GM21737 (cell line): ENCODE data around the gene CFAP46.

ENCODE experiments used
- ATAC-seq: cut with Tn5 transposase; IDR thresholded peaks from one replicate; pipeline ENCODE4 v1.9.1; 2021; ENCODE audit warnings: mild to moderate bottlenecking, moderate library complexity; ENCODE audit not compliant: unreplicated experiment

CFAP46 gene

GRCh38 chr10:132942101-132943057 is at the start of gene CFAP46:
CFAP46 (minus strand) TSS chr10:132942570; CDS start chr10:132942484, 86 bp downstream.
- ATAC-seq: no peak

DNA sequence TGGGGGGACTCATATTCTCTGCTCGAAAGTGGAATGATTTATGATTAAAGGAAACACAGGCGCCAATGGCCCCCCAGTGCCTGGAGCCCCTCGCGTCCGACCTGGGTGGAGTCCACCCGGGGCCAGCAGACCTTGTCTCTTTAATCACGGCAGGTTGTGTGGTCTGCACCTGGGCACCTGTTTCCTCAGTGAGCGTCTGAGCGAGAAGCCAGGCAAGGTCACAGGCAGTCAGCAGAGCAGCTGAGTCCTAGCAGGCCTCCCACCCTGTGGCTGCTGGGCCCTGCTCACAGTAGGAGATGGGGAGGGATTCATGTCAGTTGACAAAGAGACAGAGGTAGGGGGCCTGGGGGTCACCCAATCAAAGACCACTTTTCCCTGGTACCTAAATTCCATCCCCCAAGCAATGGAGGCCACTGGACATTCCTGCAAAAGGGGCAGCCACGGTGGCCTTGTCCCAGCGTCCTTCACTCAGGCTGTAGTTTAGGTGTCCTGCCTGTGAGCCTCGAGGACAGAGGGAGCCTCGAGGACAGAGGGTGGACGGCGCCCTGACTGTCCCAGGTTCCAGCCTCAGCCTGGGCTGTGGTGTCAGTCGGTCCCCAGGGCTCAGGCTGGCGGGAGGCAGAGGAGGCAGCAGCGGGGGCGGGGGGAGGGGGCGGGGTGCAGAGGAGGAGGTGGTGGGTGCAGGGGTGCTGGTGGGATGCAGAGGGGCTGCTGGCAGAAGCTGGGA is 49.5 kb upstream of the CFAP46 start:
- ATAC-seq: no peak

DNA sequence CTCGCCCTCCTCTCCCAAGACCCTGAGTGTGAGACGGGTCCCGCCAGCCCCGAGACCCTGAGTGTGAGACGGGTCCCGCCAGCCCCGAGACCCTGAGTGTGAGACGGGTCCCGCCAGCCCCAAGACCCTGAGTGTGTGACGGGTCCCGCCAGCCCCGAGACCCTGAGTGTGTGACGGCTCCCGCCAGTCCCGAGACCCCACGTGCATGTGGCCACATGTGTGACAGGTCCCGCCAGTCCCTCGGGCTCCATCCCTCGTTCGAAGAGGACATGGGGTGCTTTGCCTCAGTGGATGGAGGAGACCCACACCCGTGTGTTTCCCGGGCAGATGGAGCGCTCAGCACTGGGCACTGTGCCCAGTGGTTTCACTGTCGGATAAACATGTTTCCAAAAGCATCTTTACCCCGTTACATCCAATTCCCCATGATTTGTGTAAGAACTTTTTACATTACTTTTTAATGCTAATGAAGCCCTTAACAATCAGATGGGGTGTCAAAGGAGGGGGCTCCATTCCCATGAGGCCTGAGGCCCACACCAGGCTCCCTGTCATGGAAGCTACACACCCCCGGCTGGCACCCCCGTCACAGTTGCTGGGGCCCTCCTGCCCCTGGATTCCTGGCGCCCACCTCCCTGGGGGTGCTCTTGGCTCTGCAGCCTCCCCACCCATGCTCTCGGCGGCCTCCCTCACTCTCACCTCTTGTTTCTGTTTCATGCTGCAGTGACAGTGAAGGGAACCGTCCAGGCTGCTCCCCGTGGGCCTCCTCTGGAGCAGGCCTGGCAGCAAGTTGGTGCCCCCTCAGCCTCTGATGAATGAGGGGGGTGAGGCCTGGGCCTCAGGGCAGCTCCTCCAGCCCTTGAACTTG is 48.5 kb upstream of the CFAP46 start:
- no peak for ATAC-seq

- no peak for ATAC-seq
These were observed 47.4 kb upstream of the CFAP46 start for GRCh38 chr10:132989476-132990415.

- ATAC-seq: no peak
These were observed 46.6 kb upstream of the CFAP46 start for GRCh38 chr10:132988988-132989387.

DNA sequence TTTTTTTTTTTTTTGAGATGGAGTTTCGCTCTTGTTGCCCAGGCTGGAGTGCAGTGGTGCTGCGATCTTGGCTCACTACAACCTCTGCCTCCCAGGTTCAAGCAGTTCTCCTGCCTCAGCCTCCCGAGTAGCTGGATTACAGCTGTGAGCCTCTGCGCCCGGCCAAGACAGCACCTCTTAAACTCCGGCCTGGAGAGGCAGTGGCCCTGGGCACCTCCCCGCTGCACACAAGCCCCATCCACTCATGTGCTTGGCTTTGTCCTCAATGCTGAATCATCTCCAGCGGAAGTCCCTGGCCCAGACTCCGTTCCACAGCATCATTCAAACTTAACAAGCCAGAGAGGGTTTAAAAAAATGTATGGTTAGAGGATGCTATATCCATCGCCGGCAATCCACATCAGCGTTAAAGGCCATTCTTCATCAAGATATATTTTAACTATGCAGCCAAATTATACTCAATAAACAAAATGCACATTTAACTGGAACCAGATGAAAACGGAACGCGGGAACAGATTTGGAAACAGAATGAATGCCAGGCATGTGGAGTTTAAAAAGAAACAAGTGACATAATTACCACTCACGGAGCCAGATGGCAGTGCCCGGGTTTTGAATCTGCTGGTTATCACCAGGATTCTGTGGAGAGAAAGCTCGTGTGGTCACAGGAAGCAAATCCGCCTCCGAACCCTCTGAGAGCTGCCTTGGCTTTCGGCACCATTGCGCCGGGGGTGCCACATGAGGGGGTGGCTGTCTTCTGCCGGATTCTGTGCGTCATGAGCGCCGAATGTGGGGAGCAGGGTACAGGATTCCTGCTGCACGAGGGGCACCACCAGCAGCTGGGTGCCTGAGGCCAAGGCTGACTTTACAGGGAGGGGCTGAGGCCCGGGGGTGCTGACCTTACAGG is 45.6 kb upstream of the CFAP46 start:
- ATAC-seq: no peak

DNA sequence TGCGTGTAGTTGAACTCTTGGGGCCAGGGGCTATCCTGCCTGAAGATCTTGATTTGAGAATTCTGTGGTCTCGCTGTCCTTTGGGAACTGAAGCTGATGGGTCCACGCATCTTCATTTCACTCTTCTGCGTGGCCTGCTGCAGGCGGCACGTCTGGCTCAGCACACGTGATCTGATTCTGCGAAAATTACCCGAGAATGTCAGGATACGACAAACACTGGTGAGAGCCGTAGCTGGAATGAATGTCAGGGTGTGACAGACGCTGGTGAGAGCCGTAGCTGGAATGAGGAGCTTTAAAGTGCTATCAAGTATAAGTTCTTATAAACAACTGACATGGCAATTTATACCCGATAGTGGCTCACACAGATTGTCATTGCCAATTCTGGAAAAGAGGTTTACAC is 44.6 kb upstream of the CFAP46 start:
- ATAC-seq: no peak

DNA sequence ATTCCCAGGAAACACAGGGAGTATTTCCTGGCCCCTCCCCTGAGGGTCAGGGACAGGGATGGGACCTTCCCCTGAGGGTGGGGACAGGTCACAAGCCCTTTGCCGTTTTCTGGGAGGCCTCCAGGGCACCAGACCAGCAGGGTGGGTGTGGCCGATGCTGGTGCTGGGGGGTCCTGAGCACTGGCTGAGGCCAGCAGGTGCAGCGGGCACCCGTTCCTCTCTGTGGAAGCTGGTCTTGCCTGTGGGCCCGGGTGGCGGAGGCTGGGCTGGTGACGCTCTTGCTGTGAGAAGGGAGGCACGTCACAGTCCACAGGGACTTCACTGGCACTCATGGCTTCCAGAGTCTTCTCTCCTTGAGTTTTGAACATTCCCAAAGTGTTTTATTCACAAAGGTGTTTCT is 44.2 kb upstream of the CFAP46 start:
- no peak for ATAC-seq

GRCh38 chr10:132986076-132986475 is 43.7 kb upstream of the CFAP46 start:
- no peak for ATAC-seq

DNA sequence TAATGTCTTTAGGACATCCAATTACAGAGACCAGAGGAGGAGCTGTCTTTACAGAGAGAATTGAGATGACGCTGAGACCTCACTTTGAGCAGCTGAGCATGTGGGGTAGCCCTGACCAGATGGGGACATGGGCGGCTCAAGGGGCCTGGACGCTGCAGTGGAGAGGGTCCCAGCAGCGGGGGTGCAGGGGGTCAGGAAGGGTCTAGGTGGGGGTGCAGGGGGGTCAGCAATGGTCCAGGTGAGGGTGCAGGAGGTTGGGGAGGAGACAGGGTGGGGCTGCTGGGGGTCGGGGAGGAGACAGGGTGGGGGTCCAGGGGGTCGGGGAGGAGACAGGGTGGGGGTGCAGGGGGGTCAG is 43.2 kb upstream of the CFAP46 start:
- no peak for ATAC-seq

DNA sequence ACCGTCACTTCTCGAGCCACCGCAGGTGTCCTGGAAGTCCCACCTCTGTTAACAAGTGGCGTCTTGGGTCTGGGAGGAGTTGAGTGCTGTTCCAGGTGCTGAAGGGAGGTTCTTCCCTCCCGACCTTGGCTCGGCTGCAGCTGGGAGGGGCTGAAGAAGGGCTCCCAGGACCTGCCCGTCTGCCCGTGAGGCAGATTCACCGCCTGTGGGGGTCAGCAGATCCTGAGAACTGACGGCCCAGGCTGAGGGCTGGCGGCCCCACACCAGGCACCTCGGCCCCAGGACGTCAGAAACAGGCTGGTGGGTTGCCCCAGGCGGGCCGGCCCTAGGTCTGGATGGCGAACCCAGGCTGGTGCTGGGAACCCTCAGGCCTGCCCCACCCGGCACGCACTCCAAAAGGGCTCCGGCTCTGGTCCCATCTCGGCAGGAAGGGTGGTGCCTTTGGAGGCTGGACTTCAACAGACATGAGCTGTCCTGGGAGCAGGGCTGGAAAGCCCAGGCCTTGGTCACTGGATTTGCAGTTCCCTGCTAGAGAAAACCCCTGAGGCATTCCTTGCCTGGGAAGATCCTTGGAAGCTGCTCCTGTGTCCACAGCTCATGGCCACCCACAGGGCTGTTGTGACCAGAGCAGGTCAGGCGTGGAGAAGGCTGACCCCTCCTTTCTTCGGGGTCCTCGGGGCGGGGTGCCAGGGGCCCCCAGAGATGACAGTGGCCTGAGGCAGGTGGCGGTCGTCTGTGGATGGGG is 42.6 kb upstream of the CFAP46 start:
- ATAC-seq: no peak

DNA sequence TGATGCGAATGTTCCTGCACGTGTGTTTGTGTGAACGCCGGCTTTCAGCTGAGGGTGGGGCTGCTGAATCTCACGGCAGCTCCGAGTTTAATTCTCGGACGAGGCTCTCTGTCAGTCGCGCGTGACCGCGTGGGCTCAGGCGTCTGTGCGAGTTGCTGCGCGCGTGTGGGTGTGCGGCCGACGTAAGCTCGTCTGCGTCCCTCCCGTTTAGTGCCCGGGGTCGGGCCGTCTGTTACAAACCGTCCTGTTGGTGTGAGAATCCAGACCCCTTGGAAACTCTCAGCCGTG is 41.6 kb upstream of the CFAP46 start:
- no peak for ATAC-seq

DNA sequence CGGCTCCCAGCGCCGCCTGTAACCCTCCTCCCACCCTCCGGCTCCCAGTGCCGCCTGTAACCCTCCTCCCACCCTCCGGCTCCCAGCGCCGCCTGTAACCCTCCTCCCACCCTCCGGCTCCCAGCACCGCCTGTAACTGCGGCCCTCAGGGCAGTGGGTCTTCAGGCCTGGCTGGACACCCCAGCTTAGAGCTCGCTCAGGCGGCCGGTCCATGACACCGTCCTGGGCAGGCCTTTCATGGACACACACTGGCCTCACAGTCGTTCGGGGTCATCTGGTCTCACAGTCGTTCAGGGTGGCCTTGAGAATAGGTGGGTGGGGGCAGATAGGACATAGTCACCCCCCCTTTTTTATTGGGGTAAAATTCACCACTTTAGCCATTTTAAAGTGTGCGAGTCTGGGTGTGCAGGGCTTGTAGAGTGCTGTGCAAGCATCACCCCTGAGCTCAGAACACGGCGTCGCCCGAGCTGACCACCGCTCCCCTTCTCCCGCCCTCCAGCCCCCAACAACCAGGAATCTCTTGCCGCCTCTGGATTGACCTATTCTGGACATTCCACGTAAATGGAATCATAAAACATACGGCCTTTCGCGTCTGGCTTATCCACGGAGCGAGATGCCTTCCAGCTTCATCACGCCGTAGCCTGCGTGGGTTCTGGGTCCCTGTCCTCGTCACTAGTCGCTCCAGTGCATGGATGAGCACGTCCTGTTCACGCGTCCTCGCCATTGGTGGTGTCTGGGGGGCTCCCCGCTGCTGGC is 41.1 kb upstream of the CFAP46 start:
- no peak for ATAC-seq

DNA sequence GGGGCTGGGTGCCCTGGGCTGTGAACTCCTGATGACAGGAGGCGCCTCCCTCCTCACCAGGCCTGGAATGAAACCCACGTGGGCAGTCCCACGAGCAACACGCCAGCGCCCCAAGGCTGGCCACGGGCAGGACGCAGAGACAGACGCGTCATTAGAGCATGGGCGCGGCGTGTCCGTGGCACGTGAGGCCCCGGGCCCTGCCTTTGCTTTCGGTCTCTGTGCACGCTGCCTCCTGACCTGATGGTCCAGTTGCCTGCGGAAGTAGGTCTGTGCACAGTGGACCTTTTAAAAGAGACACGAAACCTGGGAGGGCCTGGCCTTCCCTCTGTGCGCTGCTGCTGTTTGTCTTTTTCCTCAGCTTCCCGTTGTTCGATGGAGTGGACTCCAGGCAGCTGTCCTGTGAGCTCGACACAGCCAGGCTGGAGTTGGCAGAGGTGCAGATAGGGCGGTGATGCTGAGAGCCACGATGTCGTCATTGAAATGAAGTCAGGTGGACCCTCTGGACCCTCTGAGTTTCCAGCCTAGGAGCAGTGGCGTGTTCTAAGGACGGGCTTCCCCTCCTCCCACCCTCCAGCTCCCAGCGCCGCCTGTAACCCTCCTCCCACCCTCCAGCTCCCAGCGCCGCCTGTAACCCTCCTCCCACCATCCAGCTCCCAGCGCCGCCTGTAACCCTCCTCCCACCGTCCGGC is 40.1 kb upstream of the CFAP46 start:
- no peak for ATAC-seq

GRCh38 chr10:132981746-132982145 is 39.4 kb upstream of the CFAP46 start:
- no peak for ATAC-seq

DNA sequence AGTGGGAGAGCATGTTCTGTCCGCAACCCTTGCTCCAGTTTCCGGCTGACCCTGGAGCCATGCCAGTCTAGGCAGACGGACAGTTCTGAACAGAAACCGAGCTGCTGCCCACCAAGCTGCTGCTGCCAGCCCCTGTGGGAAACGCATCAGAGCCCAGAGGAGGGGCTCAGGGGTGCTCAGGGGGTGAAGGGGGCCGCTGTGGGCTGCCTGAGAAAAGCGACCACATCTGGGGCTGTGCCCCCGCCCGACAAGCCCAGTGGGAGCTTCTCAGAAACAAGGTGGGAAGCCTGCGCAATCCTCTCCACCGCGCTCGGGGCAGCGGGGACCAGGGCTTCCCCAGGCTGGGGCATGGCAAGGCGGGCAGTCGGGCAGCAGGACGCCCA is 38.8 kb upstream of the CFAP46 start:
- ATAC-seq: no peak

DNA sequence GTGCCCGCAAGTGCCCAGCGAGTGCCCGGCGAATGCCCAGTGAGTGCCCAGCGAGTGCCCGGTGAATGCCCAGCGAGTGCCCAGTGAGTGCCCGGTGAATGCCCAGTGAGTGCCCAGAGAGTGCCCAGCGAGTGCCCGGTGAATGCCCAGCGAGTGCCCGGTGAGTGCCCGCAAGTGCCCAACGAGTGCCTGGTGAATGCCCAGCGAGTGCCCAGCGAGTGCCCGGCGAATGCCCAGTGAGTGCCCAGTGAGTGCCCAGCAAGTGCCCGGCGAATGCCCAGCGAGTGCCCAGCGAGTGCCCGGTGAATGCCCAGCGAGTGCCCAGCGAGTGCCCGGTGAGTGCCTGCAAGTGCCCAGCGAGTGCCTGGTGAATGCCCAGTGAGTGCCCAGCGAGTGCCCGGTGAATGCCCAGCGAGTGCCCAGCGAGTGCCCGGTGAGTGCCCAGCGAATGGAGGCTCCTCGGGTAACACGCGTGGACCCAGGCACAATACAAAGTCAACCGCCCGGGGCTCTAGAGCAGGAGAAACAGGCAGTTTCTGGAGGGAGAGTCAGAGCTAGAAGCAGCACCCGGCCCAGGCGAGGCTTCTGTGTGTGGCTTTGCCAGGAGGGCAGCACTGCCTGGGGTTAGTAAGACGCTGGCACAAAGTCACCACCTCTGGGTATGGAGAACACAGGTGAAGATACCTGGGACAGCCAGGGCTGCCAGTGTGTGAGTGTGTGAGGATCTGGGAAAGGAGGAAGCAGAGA is 38.2 kb upstream of the CFAP46 start:
- no peak for ATAC-seq
